Bronchial epithelial cell (primary cell): ENCODE results near the gene SLIT3. TPM values are rescaled to one million over a fixed set of nuclear protein-coding genes. Genes with fewer than 3 reads are reported as not detected.
A peak's percentile ranks its signal among the peaks of the same experiment; 100 is the strongest.

Source experiments
- DNase-seq: peaks from one replicate; pipeline ENCODE4 v3.0.0-alpha.2; 2010; ENCODE audit warnings: low read depth
- FAIRE-seq: peaks from 2 replicates; lab custom pipeline; 2011; peaks lifted over from hg19 to GRCh38; lab: Jason Lieb, UNC
- H3K27me3 ChIP-seq: 2 replicates; pipeline ENCODE4 v1.5.1; 2011; ENCODE audit warnings: low read length; ENCODE audit not compliant: control insufficient read depth, insufficient read depth
- H3K36me3 ChIP-seq: 2 replicates; pipeline ENCODE4 v1.5.1; 2011; ENCODE audit warnings: low read length; ENCODE audit not compliant: control insufficient read depth, insufficient read depth
- H3K4me3 ChIP-seq: 2 replicates; pipeline ENCODE4 v1.5.1; 2011; ENCODE audit warnings: mild to moderate bottlenecking, low read depth, low read length, control low read depth
- total RNA-seq: library from RNA; depleted of rRNA; stranded (reverse); fragments of >200 nt; gene quantifications from 2 replicates; pipeline ENCODE4 v1.2.1, GENCODE V29; 2014
- TF ChIP-seq, protein P1 (sequence below): IDR thresholded peaks from 2 replicates; pipeline ENCODE4 v1.5.1; 2011; ENCODE audit warnings: mild to moderate bottlenecking, moderate library complexity, low read length, control low read depth, inconsistent platforms; ENCODE audit not compliant: insufficient read depth, severe bottlenecking

Gene SLIT3
- total RNA-seq, 1 donor from 2014 or later = 0.79 TPM

DNA sequence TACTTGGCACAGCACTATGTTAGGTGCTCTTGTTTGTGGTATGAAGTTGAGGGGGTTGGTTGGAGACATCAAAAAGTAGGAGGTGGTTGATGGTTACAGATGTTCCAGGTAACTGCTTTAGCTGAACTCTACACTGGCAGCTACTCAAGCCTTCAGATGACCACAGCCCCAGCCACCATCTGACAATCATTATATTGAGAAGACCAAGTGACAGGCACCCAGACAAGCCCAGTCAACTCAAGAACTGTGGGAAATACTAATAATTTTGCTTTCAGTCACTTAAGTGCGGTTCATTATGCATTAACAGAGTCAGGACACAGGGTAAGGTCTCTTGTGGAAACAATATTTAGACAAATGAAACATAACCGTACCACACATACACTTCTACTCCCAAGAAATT is 38.9 kb upstream of the SLIT3 start:
- TF ChIP-seq, protein P1, sequence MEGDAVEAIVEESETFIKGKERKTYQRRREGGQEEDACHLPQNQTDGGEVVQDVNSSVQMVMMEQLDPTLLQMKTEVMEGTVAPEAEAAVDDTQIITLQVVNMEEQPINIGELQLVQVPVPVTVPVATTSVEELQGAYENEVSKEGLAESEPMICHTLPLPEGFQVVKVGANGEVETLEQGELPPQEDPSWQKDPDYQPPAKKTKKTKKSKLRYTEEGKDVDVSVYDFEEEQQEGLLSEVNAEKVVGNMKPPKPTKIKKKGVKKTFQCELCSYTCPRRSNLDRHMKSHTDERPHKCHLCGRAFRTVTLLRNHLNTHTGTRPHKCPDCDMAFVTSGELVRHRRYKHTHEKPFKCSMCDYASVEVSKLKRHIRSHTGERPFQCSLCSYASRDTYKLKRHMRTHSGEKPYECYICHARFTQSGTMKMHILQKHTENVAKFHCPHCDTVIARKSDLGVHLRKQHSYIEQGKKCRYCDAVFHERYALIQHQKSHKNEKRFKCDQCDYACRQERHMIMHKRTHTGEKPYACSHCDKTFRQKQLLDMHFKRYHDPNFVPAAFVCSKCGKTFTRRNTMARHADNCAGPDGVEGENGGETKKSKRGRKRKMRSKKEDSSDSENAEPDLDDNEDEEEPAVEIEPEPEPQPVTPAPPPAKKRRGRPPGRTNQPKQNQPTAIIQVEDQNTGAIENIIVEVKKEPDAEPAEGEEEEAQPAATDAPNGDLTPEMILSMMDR = no peak
- Histone ChIP-seq H3K4me3 (no peak overlapping the region), H3K36me3 (no peaks in the 10 kb centered on the region), H3K27me3 (no peaks in the 10 kb centered on the region)
- DNase-seq = no peak
- FAIRE-seq = no peak

DNA sequence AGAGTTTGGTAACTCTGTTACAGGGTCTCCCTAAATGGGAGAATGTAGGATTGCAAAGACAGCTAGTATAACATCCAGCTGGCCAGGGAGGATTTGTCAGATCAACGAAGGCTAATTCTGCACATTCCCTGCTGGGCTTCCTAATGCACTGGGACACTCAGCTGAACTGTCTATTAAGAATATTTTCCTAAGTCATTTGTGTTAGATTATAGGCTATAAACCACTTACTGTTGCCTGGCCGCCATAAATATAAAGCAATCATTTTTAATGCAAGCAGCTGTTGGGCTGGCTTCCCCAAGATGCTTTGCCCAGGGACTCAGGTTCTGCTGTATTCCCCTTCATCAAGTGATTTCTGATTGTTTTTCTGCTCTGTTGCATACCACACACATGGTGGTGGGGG is 35.3 kb upstream of the SLIT3 start:
- no peaks in the 10 kb centered on the region for H3K36me3 ChIP-seq
- no peak for DNase-seq
- no peaks in the 10 kb centered on the region for H3K27me3 ChIP-seq
- TF ChIP-seq, protein P1 = no peak
- no peak overlapping the region for H3K4me3 ChIP-seq
- FAIRE-seq = no peak

GRCh38 chr5:169335806-169336205 is 34.9 kb upstream of the SLIT3 start:
- H3K36me3 ChIP-seq = no peaks in the 10 kb centered on the region

GRCh38 chr5:169333518-169333917 is 32.6 kb upstream of the SLIT3 start:
- Histone ChIP-seq H3K4me3 (no peak overlapping the region), H3K36me3 (no peaks in the 10 kb centered on the region), H3K27me3 (no peaks in the 10 kb centered on the region)
- FAIRE-seq (peak; percentile 62), DNase-seq (no peak)
- TF ChIP-seq, protein P1 = no peak

More at GRCh38 chr5:169335806-169336205, 34.9 kb upstream of the SLIT3 start:
- FAIRE-seq (no peak), DNase-seq (no peak)
- TF ChIP-seq, protein P1 = no peak
- Histone ChIP-seq H3K4me3 (no peak overlapping the region), H3K27me3 (no peaks in the 10 kb centered on the region)

DNA sequence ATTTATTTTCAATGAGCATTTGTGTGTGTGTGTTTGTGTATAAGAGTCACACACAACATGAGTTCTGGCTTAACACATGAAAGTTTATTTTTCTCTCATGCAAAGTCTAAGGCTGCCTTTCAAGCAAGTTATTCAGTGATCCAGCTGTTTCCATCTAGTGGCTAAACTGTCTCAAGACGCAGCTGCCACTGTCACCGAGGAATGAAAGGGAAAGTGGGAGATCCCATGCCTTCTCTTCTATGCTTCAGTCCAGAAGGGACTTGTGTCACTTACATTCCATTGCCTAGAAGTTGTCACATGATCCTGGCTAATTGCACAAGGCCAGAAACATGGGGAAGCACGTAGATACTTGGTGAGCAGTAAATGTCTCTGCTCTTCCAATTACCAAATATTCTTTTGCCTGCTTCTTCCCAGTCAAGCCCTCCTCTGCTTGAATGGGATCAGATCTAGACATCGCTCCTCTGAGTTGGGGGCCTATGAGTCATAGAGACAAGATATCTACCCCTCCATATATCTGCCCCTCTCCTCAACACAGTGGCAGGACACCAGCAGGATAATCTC is 30.4 kb upstream of the SLIT3 start:
- Histone ChIP-seq H3K4me3 (no peak overlapping the region), H3K36me3 (no peaks in the 10 kb centered on the region), H3K27me3 (no peaks in the 10 kb centered on the region)
- TF ChIP-seq, protein P1 = no peak
- FAIRE-seq = no peak
- no peak for DNase-seq

DNA sequence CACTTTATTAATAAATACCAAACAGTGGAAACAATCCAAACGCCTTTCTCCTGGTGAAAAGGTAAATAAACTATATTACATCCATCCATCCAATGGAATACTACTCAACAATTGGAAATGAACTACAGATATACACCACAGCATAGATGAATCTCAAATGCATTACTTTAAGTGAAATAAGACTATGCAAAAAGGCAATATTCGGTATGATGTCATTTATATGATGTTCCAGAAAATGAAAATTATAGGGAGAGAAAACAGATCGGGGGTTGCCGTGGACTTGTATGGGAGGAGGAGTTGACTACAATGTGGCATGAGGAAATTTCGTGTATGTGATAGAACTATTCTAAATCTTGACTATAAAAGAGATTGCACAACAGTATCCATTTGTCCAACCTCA is 27.5 kb upstream of the SLIT3 start:
- no peaks in the 10 kb centered on the region for H3K27me3 ChIP-seq
- H3K4me3 ChIP-seq = no peak overlapping the region
- DNase-seq = no peak
- TF ChIP-seq, protein P1 = no peak
- no peaks in the 10 kb centered on the region for H3K36me3 ChIP-seq
- no peak for FAIRE-seq
